NCI-H774 (cell line): ENCODE data around the gene KLHDC8A.

Source experiments
- DNase-seq: peaks from one replicate; lab custom pipeline; 2025; lab: John Stamatoyannopoulos, UW

Gene KLHDC8A

GRCh38 chr1:205296154-205296553 is 60.6 kb downstream of the KLHDC8A start:
- no peak for DNase-seq

GRCh38 chr1:205294934-205295333 is 61.8 kb downstream of the KLHDC8A start:
- no peak for DNase-seq

- no peak for DNase-seq
Observed at GRCh38 chr1:205294175-205294917, 62.4 kb downstream of the KLHDC8A start.

GRCh38 chr1:205293350-205294074 is 63.2 kb downstream of the KLHDC8A start:
- no peak for DNase-seq

GRCh38 chr1:205291596-205291995 is 65.1 kb downstream of the KLHDC8A start:
- DNase-seq: no peak

GRCh38 chr1:205287767-205288559 is 68.8 kb downstream of the KLHDC8A start:
- DNase-seq: no peak

GRCh38 chr1:205287076-205287475 is 69.6 kb downstream of the KLHDC8A start:
- no peak for DNase-seq

- no peak for DNase-seq
Observed at GRCh38 chr1:205286335-205286950, 70.3 kb downstream of the KLHDC8A start.
